Heart left ventricle (tissue), 16 donors: ENCODE measurements around the gene HIKESHI. TPM values are rescaled to one million over a fixed set of nuclear protein-coding genes. Genes with fewer than 3 reads are reported as not detected.
"Not testable (repeated sequence)": the region's sequence is repeated elsewhere in the genome, so short reads cannot be mapped to it uniquely, and the experiment has no call there.

ENCODE experiments used
- ATAC-seq, 4 donors: fragments of 200-7000 bp; cut with Tn5 transposase; one replicate each; pipeline ENCODE4 v1.9.1; 2020 to 2022; ENCODE audit warnings: moderate library complexity in 4 of 4, mild to moderate bottlenecking in 3 of 4, moderate number of reproducible peaks in 1 of 4
- DNase-seq, 5 donors: peaks; one replicate each; pipeline ENCODE4 v3.0.0-alpha.2; 2020
- H3K27ac ChIP-seq, 12 donors: fragments of 200-600 bp; sonication (generic) in 4 of 12; one replicate each; pipeline versions ENCODE4 v1.5.0 to v1.8.0; 2016 to 2022; ENCODE audit warnings: mild to moderate bottlenecking in 2 of 12
- H3K27me3 ChIP-seq, 9 donors: fragments of 200-600 bp; sonication (generic) in 2 of 9; one replicate each; pipeline versions ENCODE4 v1.5.1 to v1.8.0; 2016 to 2022; ENCODE audit warnings: mild to moderate bottlenecking in 3 of 9
- H3K36me3 ChIP-seq, 9 donors: fragments of 200-600 bp; sonication (generic) in 2 of 9; one replicate each; pipeline versions ENCODE4 v1.5.0 to v1.8.0; 2018 to 2022; ENCODE audit warnings: mild to moderate bottlenecking in 2 of 9
- H3K4me1 ChIP-seq, 12 donors: fragments of 200-600 bp; sonication (generic) in 4 of 12; one replicate each; pipeline versions ENCODE4 v1.5.0 to v1.8.0; 2016 to 2022; ENCODE audit warnings: mild to moderate bottlenecking in 3 of 12
- H3K4me3 ChIP-seq, 12 donors: fragments of 200-600 bp; sonication (generic) in 4 of 12; one replicate each; pipeline versions ENCODE4 v1.5.0 to v1.8.0; 2017 to 2022; ENCODE audit warnings: mild to moderate bottlenecking in 9 of 12, moderate library complexity in 4 of 12
- H3K9me3 ChIP-seq, 12 donors: fragments of 200-600 bp; sonication (generic) in 4 of 12; one replicate each; pipeline versions ENCODE4 v1.5.0 to v1.8.0; 2016 to 2022; ENCODE audit warnings: mild to moderate bottlenecking in 1 of 12
- POLR2A ChIP-seq, 2 donors: fragments of 450-650 bp; IDR thresholded peaks; one replicate each; pipeline ENCODE4 v1.6.1; 2017; ENCODE audit warnings: antibody characterized with exemption in 2 of 2, mild to moderate bottlenecking in 2 of 2, moderate library complexity in 2 of 2
- WGBS, 4 donors: extraction: QIAGEN DNeasy Blood & Tissue Kit in 2 of 4; methylation state at CpG; one replicate each; pipeline versions ENCODE4 v1.1.5 to v1.1.7; 2013 to 2018; 5-methylcytosine and 5-hydroxymethylcytosine counted together
- intact Hi-C, 10 donors: fragments of 100-400 bp; cut with DNase I; formaldehyde crosslinking; loops; one replicate each; pipeline versions ENCODE4 v1.11.1 to v1.14.2; 2022
- polyA plus RNA-seq, 2 donors: library from polyadenylated mRNA; stranded (reverse); fragments of 200-250 nt; gene quantifications; one replicate each; pipeline ENCODE4 v1.2.3, GENCODE V29; 2013
- total RNA-seq, 9 donors: library from RNA; depleted of rRNA in 2 of 9; stranded (reverse); fragments of >200 nt in 2 of 9; fragmentation: NEBNext Ultra II Directional in 3 of 9; extraction: Animal tissue kit (Norgen Biotek cat#: 25700) in 3 of 9; gene quantifications; one replicate each; pipeline versions ENCODE4 v1.1.0 to v1.2.4, GENCODE V29; 2016 to 2023
- TF ChIP-seq, protein P1 (sequence below), 12 donors: fragments of 200-600 bp; sonication (generic) in 4 of 12; IDR thresholded peaks; one replicate each; pipeline versions ENCODE4 v1.5.0 to v1.8.0; 2018 to 2022; ENCODE audit warnings: antibody characterized with exemption in 12 of 12, mild to moderate bottlenecking in 5 of 12
- donor health status: ischemic (EF 13 %, LVEDD 7.1; RV severe dilation, severe dysfunction).
- donor health status: healthy with polysubstance abuse.
- donor health status: DM: no; HTN: yes; CAD: no.
- donor health status: DM: no; HTN: no; CAD: no.
- donor health status: ischemic (EF 25% LVEDD 6.9; RV normal size, moderate dysfunction).
- donor health status: ischemic (EF 25% LVEDD 5.7; RV mildly dilated, moderate dysfunction).
- donor health status: healthy.
- donor health status: DM: yes; HTN: yes; CAD: no.
- donor health status: ischemic (EF 35%, LVEDD 5.7; RV mildly dilated, moderate dysfunction).
- donor health status: nonischemic (EF 11% LVEDD 7.7; RV severe dilation, severe dysfunction).
- donor health status: DM: yes; HTN: yes; CAD: no.
- donor health status: PGD.
- donor health status: ischemic (EF 29% LVEDD 5.4; RV normal size, mild dysfunction).
- donor health status: nonischemic (EF 23%, LVEDD 6.1; RV moderate dilation, normal function).

Gene HIKESHI
- total and polyA plus RNA-seq, 11 donors, result 30.9 to 79.1 (median 47.6) TPM

DNA sequence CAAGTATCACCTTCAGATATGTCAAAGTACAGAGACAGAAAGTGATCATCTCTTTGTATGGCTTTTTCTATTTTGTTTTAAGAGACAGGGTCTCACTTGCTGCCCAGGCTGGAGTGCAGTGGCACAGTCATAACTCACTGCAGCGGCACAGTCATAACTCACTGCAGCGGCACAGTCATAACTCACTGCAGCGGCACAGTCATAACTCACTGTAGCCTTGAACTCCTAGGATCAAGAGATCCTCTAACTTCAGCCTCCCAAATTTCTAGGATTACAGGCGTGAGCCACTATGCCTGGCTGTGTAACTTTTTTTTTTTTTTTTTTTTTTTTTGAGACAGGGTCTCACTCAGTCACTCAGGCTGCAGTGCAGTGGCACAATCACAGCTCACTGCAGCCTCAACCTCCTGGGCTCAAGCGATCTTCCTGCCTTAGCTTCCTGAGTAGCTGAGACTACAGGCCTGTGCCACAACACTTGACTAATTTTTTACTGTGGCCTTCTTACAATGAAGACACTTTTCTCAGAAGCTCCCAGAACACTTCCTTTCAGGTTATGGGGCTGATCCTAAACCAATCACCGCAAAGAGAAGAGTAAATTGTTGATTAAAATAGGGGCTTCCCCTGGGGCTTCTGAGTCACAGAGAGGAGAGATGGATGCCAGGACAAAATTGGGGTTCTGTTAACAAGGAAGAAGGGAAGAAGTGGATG lies 9.0 kb upstream of the HIKESHI start:
- Histone ChIP-seq H3K9me3 (no peaks in the 10 kb centered on the region), H3K27ac (no peak overlapping the region), H3K36me3 (no peaks in the 10 kb centered on the region), H3K27me3 (no peaks in the 10 kb centered on the region), H3K4me1 (no peaks in the 10 kb centered on the region), H3K4me3 (no peak overlapping the region)
- intact Hi-C loops, result loop anchor here (5.0 to 10.0 kb wide), 4 partner anchors 348 to 438 kb away; partner anchors contain the start of gene CCDC83 (in 6 of the 10)
- TF ChIP-seq, protein P1, sequence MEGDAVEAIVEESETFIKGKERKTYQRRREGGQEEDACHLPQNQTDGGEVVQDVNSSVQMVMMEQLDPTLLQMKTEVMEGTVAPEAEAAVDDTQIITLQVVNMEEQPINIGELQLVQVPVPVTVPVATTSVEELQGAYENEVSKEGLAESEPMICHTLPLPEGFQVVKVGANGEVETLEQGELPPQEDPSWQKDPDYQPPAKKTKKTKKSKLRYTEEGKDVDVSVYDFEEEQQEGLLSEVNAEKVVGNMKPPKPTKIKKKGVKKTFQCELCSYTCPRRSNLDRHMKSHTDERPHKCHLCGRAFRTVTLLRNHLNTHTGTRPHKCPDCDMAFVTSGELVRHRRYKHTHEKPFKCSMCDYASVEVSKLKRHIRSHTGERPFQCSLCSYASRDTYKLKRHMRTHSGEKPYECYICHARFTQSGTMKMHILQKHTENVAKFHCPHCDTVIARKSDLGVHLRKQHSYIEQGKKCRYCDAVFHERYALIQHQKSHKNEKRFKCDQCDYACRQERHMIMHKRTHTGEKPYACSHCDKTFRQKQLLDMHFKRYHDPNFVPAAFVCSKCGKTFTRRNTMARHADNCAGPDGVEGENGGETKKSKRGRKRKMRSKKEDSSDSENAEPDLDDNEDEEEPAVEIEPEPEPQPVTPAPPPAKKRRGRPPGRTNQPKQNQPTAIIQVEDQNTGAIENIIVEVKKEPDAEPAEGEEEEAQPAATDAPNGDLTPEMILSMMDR (IDR thresholded peaks at IDR 0.05), result no peak
- no peak for TF ChIP-seq POLR2A (IDR thresholded peaks at IDR 0.05)
- DNase-seq, result no peak
- 92 to 94% (median 92%) methylated on average over 6 of the region's 6 CpGs for WGBS, 4 donors
- ATAC-seq, result no peak

DNA sequence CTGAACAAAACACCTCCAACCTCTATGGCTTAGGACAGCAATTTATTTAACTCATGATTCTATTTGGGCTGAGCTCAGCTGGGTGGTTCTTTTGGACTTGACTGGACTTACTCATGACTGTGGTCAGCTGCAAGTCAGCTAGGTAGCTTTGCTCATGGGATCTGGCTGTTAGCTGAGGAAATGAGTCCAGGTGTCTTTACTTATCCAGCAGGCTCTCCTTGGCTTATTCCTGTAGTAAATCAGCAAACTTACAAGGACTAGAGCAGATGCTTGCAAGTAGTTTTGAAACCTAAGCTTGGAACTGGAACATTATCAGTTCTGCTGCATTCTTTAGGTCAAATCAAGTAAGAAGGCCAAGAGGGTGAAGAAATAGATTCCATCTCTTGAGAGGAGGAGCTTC lies 8.0 kb upstream of the HIKESHI start:
- no peak for ATAC-seq

DNA sequence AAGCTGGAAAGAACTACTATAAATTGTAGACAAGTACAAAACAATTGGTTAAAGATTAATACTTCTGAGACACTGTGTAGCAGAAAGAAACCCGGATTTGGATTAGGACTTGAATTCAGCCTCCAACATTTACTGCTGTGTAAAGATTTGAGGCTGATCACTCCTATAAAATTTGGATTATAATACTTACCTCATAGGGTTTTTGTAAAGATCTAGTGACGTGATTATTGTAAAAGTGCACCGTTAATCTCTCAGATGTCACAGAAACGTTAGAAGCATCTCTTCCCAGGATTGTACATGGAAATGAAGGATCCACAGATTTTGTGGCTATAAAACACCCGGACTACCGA lies 323 bp upstream of the HIKESHI start:
- peaks cover 0 to 28% (median 16%) of the 10 kb centered on the region in 12 donors for H3K4me1 ChIP-seq
- H3K27me3 ChIP-seq, result no peaks in the 10 kb centered on the region
- no peaks in the 10 kb centered on the region for H3K9me3 ChIP-seq
- no peak for DNase-seq
- peak overlapping the region; percentile 72 to 97 (median 85) for H3K4me3 ChIP-seq
- 3 to 8% (median 5%) methylated on average over 6 of the region's 6 CpGs for WGBS, 4 donors
- ATAC-seq, result no peak
- H3K36me3 ChIP-seq, result peaks cover 0 to 6% (median 0%) of the 10 kb centered on the region in 9 donors
- intact Hi-C loops, result no loop called here
- TF ChIP-seq POLR2A (IDR thresholded peaks at IDR 0.05), result no peak
- TF ChIP-seq, protein P1 (IDR thresholded peaks at IDR 0.05), result no peak
- H3K27ac ChIP-seq, result peak overlapping the region in 8 of 12 donors; percentile 77 to 94 (median 88)

More for the DNA sequence above, 8.0 kb upstream of the HIKESHI start:
- no peak overlapping the region for H3K4me3 ChIP-seq
- TF ChIP-seq, protein P1 (IDR thresholded peaks at IDR 0.05), result no peak
- TF ChIP-seq POLR2A (IDR thresholded peaks at IDR 0.05), result no peak
- H3K36me3 ChIP-seq, result no peaks in the 10 kb centered on the region
- no peaks in the 10 kb centered on the region for H3K27me3 ChIP-seq
- H3K4me1 ChIP-seq, result no peaks in the 10 kb centered on the region
- intact Hi-C loops, result loop anchor here (5.0 to 10.0 kb wide), 4 partner anchors 349 to 439 kb away; partner anchors contain the start of gene CCDC83 (in 6 of the 10)
- H3K9me3 ChIP-seq, result no peaks in the 10 kb centered on the region
- no peak for DNase-seq
- no peak overlapping the region for H3K27ac ChIP-seq

DNA sequence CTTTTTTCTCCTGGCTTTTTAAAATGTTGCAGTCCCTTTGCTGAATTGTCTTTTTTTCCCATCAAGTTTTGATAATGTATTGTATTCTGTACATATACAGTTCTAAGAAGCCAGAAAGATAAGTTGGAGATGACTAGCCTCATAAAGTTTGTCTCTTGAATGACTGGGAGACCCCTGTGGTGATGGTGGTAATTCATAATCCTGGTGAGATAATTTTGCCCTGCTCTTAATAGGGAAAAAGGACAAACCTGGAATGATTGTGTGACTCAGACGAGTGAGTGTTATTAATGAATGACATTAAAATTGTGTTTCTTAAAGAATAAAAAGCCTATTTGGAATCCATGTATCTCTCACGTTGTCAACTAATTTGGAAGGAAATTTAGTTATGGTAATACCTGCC lies 1.2 kb downstream of the HIKESHI start:
- peak overlapping the region in 4 of 12 donors; percentile 86 to 94 (median 91) for H3K27ac ChIP-seq

DNA sequence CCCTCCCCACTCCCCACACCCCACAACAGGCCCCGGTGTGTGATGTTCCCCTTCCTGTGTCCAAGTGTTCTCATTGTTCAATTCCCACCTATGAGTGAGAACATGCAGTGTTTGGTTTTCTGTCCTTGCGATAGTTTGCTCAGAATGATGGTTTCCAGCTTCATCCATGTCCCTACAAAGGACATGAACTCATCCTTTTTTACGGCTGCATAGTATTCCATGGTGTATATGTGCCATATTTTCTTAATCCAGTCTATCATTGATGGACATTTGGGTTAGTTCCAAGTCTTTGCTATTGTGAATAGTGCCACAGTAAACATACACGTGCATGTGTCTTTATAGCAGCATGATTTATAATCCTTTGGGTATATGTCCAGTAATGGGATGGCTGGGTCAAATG lies 6.7 kb downstream of the HIKESHI start:
- DNase-seq, intact Hi-C loops, H3K27ac ChIP-seq, H3K9me3 ChIP-seq, H3K27me3 ChIP-seq, H3K4me3 ChIP-seq, ATAC-seq: not testable (repeated sequence)
- Histone ChIP-seq H3K4me1 (peaks cover 0 to 14% (median 3%) of the 10 kb centered on the region in 12 donors), H3K36me3 (peaks cover 0 to 27% (median 0%) of the 10 kb centered on the region in 9 donors)
- WGBS, 4 donors, result 94 to 100% (median 96%) methylated on average over 2 to 4 of the region's 4 CpGs

More for the DNA sequence above, 1.2 kb downstream of the HIKESHI start:
- intact Hi-C loops, result no loop called here
- WGBS, 4 donors, result 53 to 74% (median 65%) methylated on average over 2 of the region's 2 CpGs
- H3K9me3 ChIP-seq, result no peaks in the 10 kb centered on the region
- peaks cover 0 to 28% (median 16%) of the 10 kb centered on the region in 12 donors for H3K4me1 ChIP-seq
- H3K27me3 ChIP-seq, result no peaks in the 10 kb centered on the region
- H3K4me3 ChIP-seq, result peak overlapping the region in 11 of 12 donors; percentile 76 to 97 (median 86)
- H3K36me3 ChIP-seq, result peaks cover 0 to 7% (median 0%) of the 10 kb centered on the region in 9 donors
- TF ChIP-seq, protein P1 (IDR thresholded peaks at IDR 0.05), result no peak
- no peak for TF ChIP-seq POLR2A (IDR thresholded peaks at IDR 0.05)
- DNase-seq, result no peak
- ATAC-seq, result no peak
